ENCODE results near the gene URM1. TPM values are rescaled to one million over a fixed set of nuclear protein-coding genes. Genes with fewer than 3 reads are reported as not detected.
"Not testable (repeated sequence)": the region's sequence is repeated elsewhere in the genome, so short reads cannot be mapped to it uniquely, and the experiment has no call there.

Gene URM1
- total RNA-seq, 2 experiments from 2014 or later = 44.4 to 45.2 TPM

DNA sequence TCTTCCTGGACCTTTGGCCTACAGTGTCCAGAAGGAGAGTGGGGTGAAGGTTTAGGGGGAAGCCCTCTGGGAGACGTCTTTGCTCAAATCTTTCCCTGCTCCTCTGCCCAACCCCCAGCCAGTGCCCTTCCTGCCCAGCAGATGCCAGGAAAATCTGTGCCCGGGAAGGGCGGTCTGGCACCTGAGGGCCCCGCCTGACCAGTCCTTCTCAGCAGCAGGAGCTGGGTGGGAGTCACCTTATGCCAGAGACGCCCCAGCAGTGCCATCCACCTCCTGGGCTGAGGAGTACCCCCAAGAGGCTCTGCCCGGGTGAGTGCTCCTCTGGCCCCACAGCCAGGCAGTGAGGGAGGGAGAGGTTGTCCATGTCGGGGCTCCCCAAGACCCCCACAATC is 34.6 kb downstream of the URM1 start:
- H3K4me1 Mint-ChIP-seq (ENCODE audit: low read depth) = no peaks in the 10 kb centered on the region
- peaks cover 20% of the 10 kb centered on the region for H3K27me3 Mint-ChIP-seq (ENCODE audit: low read depth)
- intact Hi-C loops (cut with micrococcal nuclease) = no loop called here
- H3K9me3 Mint-ChIP-seq = no peaks in the 10 kb centered on the region
- no peak for DNase-seq
- CTCF ChIA-PET = no interaction called here
- no peak overlapping the region for H3K4me3 Mint-ChIP-seq
- H3K36me3 Mint-ChIP-seq (ENCODE audit: low read depth) = no peaks in the 10 kb centered on the region
- no peak overlapping the region for H3K27ac Mint-ChIP-seq

DNA sequence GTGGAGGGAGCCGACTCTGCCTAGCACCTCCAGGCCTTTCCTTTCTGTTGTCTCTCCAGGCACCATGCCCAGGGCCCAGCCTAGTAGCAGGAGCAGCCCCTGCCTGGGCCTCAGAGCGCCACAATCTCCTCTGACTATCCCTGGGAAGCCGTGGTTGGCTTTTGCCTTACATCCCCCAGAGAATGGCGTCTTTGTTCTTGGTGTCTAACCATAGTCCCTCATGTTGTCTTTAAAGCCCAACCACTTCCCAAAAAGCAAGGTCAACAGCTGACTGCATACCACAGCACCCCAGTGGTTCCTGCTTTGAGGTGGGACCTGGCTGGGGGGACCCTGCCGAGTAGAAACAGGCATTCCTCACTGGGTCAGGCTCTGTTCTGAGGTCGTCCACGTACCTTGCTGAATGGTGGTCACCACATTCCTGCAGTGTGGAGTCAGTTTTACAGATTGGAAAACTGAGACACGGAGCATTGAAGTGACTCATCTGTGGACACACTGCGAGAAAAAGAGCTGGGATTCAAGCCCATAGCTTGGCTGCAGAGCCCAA is 35.7 kb downstream of the URM1 start:
- no peak for DNase-seq
- CTCF ChIA-PET = interaction anchor here (1.5 kb wide), 1 partner anchor 25 kb away, joined by 3 read pairs; no protein-coding TSS in a partner anchor
- no peak overlapping the region for H3K27ac Mint-ChIP-seq
- no peak overlapping the region for H3K4me3 Mint-ChIP-seq
- no peaks in the 10 kb centered on the region for H3K36me3 Mint-ChIP-seq (ENCODE audit: low read depth)
- H3K4me1 Mint-ChIP-seq (ENCODE audit: low read depth) = no peaks in the 10 kb centered on the region
- peaks cover 29% of the 10 kb centered on the region for H3K27me3 Mint-ChIP-seq (ENCODE audit: low read depth)
- intact Hi-C loops (cut with micrococcal nuclease) = no loop called here
- H3K9me3 Mint-ChIP-seq = no peaks in the 10 kb centered on the region

- no peaks in the 10 kb centered on the region for H3K9me3 Mint-ChIP-seq
- CTCF ChIA-PET = interaction anchor here (3.0 kb wide), 1 partner anchor 11 kb away, joined by 10 read pairs; no protein-coding TSS in a partner anchor
- no peak for DNase-seq
- no peaks in the 10 kb centered on the region for H3K36me3 Mint-ChIP-seq (ENCODE audit: low read depth)
- H3K27me3 Mint-ChIP-seq (ENCODE audit: low read depth) = peaks cover 35% of the 10 kb centered on the region
- H3K4me3 Mint-ChIP-seq = no peak overlapping the region
- H3K4me1 Mint-ChIP-seq (ENCODE audit: low read depth) = no peaks in the 10 kb centered on the region
- H3K27ac Mint-ChIP-seq = no peak overlapping the region
- intact Hi-C loops (cut with micrococcal nuclease) = no loop called here
Observed at GRCh38 chr9:128408963-128409431, 37.8 kb downstream of the URM1 start.

GRCh38 chr9:128409450-128409849 is 38.3 kb downstream of the URM1 start:
- Mint-ChIP-seq H3K9me3 (no peaks in the 10 kb centered on the region), H3K27ac (no peak overlapping the region), H3K4me3 (no peak overlapping the region), H3K36me3 (ENCODE audit: low read depth) (no peaks in the 10 kb centered on the region), H3K27me3 (ENCODE audit: low read depth) (peaks cover 37% of the 10 kb centered on the region), H3K4me1 (ENCODE audit: low read depth) (no peaks in the 10 kb centered on the region)
- CTCF ChIA-PET = interaction anchor here (3.0 kb wide), 1 partner anchor 10 kb away, joined by 10 read pairs; no protein-coding TSS in a partner anchor
- intact Hi-C loops (cut with micrococcal nuclease) = no loop called here
- DNase-seq = no peak

GRCh38 chr9:128409978-128410377 is 38.8 kb downstream of the URM1 start:
- Mint-ChIP-seq H3K4me3 (no peak overlapping the region), H3K27ac (no peak overlapping the region), H3K4me1 (ENCODE audit: low read depth) (no peaks in the 10 kb centered on the region), H3K9me3 (no peaks in the 10 kb centered on the region), H3K27me3 (ENCODE audit: low read depth) (peaks cover 41% of the 10 kb centered on the region), H3K36me3 (ENCODE audit: low read depth) (no peaks in the 10 kb centered on the region)
- DNase-seq = no peak
- intact Hi-C loops (cut with micrococcal nuclease) = no loop called here
- CTCF ChIA-PET = interaction anchor here (0.6 to 3.8 kb wide), 4 partner anchors 10 to 48 kb away, joined by 3 to 24 read pairs (median 8); partner anchors contain the start of gene URM1

DNA sequence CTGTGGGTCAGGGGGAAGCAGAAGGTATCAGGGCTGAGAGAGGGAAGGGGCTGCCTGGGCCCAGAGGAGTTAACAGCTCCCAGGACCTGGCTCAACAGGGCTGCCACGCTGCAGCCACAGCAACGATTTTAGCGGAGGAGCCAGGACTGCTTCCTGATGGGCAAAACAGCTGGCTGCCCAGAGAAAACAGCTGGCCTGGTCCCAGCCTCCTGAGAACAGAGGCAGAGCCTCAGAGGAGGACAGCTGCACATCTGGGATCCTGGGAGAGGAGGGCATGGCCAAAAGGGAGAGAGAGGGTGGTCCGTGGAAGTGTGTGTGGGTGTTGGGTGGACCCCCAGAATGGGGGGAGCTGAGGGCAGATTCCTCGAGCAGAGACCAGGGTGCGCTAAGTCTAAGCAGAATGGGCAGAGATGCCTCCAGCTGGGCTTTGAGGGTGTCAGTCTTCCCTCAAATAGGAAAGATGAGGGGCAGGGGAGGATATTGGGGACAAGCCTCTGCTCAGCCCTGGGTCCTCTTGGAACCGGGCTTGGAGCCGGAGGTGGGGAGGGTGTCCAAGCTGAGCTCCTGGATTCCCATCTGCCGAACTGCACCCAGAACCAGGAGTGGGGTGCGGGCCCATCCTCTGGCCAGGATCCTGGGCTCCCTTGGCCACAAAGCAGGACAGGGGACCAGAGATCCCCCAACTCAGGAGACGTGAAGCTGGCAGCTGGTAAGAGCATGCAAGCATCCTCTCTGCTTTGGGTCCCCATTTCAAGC is 40.4 kb downstream of the URM1 start:
- Mint-ChIP-seq H3K27me3 (ENCODE audit: low read depth) (peaks cover 53% of the 10 kb centered on the region), H3K4me1 (ENCODE audit: low read depth) (no peaks in the 10 kb centered on the region)
- CTCF ChIA-PET = interaction anchor here (1.9 to 3.8 kb wide), 3 partner anchors 8 to 49 kb away, joined by 5 to 24 read pairs (median 10); partner anchors contain the start of gene URM1

GRCh38 chr9:128412120-128412790 is 41.1 kb downstream of the URM1 start:
- H3K9me3 Mint-ChIP-seq = no peaks in the 10 kb centered on the region
- H3K4me3 Mint-ChIP-seq = no peak overlapping the region
- intact Hi-C loops (cut with micrococcal nuclease) = loop anchor here (1.0 kb wide), 2 partner anchors 50 to 117 kb away; no protein-coding TSS in a partner anchor
- CTCF ChIA-PET = interaction anchor here (0.5 to 3.8 kb wide), 4 partner anchors 19 to 50 kb away, joined by 3 to 24 read pairs (median 4); no protein-coding TSS in a partner anchor
- peak; percentile 78 for DNase-seq
- peaks cover 51% of the 10 kb centered on the region for H3K27me3 Mint-ChIP-seq (ENCODE audit: low read depth)
- no peak overlapping the region for H3K27ac Mint-ChIP-seq
- no peaks in the 10 kb centered on the region for H3K36me3 Mint-ChIP-seq (ENCODE audit: low read depth)
- no peaks in the 10 kb centered on the region for H3K4me1 Mint-ChIP-seq (ENCODE audit: low read depth)

More for the DNA sequence above, 40.4 kb downstream of the URM1 start:
- no peak overlapping the region for H3K27ac Mint-ChIP-seq
- no peaks in the 10 kb centered on the region for H3K9me3 Mint-ChIP-seq
- no peaks in the 10 kb centered on the region for H3K36me3 Mint-ChIP-seq (ENCODE audit: low read depth)
- intact Hi-C loops (cut with micrococcal nuclease) = loop anchor here (1.0 kb wide), 2 partner anchors 49 to 116 kb away; no protein-coding TSS in a partner anchor
- no peak for DNase-seq
- no peak overlapping the region for H3K4me3 Mint-ChIP-seq

DNA sequence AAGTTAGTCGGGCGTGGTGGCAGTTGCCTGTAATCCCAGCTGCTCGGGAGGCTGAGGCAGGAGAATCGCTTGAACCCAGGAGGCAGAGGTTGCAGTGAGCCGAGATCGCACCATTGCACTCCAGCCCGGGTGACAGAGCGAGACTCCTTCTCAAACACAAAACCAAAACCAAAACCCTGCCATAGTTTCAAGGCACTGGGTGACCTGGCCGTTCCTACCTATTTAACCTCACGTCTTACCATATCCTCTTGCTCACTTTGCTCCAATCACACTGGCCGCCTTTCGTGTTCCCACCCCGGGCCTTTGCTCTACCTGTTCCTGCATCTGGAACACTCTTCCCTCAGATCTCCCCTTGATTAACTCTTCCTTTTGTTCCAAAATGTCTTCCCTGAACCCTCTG is 42.6 kb downstream of the URM1 start:
- CTCF ChIA-PET; H3K4me3 Mint-ChIP-seq; H3K36me3 Mint-ChIP-seq (ENCODE audit: low read depth); H3K9me3 Mint-ChIP-seq; intact Hi-C loops (cut with micrococcal nuclease); H3K4me1 Mint-ChIP-seq (ENCODE audit: low read depth); H3K27ac Mint-ChIP-seq; DNase-seq: not testable (repeated sequence)
- peaks cover 51% of the 10 kb centered on the region for H3K27me3 Mint-ChIP-seq (ENCODE audit: low read depth)

DNA sequence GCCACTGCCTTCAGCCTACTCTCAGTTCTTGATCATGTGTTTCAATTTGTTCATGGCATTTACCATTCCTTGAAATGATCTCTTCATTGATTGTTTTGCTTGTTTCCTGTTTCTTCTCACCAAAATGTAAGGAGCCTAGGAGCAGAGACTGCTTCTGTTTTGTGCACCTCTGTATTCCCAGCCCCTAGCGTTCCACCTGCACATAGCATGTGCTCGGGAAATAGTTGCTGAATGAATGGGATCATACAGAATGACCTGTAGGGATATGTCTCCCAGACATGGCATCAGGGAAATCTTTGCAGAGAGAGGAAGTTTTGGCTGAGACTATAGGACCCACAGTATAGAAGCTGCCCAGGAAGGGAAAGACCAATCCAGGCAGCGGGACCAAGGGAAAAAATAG is 43.3 kb downstream of the URM1 start:
- H3K27me3 Mint-ChIP-seq (ENCODE audit: low read depth) = peaks cover 55% of the 10 kb centered on the region
- H3K4me3 Mint-ChIP-seq = no peak overlapping the region
- H3K27ac Mint-ChIP-seq = no peak overlapping the region
- H3K4me1 Mint-ChIP-seq (ENCODE audit: low read depth) = peaks cover 4% of the 10 kb centered on the region
- CTCF ChIA-PET = interaction anchor here (1.3 kb wide), 1 partner anchor 29 kb away, joined by 4 read pairs; no protein-coding TSS in a partner anchor
- DNase-seq = no peak
- no peaks in the 10 kb centered on the region for H3K9me3 Mint-ChIP-seq
- intact Hi-C loops (cut with micrococcal nuclease) = no loop called here
- H3K36me3 Mint-ChIP-seq (ENCODE audit: low read depth) = no peaks in the 10 kb centered on the region

DNA sequence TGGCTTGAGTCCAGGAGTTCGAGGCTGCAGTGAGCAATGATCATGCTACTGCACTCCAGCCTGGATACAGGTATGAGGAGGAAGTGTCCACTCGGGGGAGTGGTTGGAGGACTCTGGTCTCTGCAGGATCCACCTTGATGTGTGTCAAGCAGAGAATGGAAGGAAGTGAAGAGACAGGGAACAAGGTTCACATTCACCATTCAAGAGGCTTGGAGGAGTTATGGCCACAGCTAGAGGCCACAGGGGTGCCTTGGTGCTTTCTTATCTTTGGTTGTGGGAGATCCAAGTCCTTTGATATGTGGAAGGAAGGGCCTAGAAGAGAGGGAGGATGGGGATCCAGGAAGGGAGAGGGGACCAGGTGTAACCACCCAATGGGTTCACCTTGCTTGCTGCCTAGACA is 44.1 kb downstream of the URM1 start:
- peaks cover 53% of the 10 kb centered on the region for H3K27me3 Mint-ChIP-seq (ENCODE audit: low read depth)
- no peaks in the 10 kb centered on the region for H3K9me3 Mint-ChIP-seq
- H3K27ac Mint-ChIP-seq = no peak overlapping the region
- H3K36me3 Mint-ChIP-seq (ENCODE audit: low read depth) = no peaks in the 10 kb centered on the region
- H3K4me1 Mint-ChIP-seq (ENCODE audit: low read depth) = peaks cover 9% of the 10 kb centered on the region
- no peak overlapping the region for H3K4me3 Mint-ChIP-seq
- DNase-seq = no peak
- intact Hi-C loops (cut with micrococcal nuclease) = no loop called here
- CTCF ChIA-PET = interaction anchor here (1.3 kb wide), 1 partner anchor 30 kb away, joined by 4 read pairs; no protein-coding TSS in a partner anchor

GRCh38 chr9:128416014-128416413 is 44.8 kb downstream of the URM1 start:
- no peak for DNase-seq
- Mint-ChIP-seq H3K4me1 (ENCODE audit: low read depth) (peaks cover 9% of the 10 kb centered on the region), H3K36me3 (ENCODE audit: low read depth) (no peaks in the 10 kb centered on the region), H3K4me3 (no peak overlapping the region), H3K27me3 (ENCODE audit: low read depth) (peaks cover 51% of the 10 kb centered on the region), H3K9me3 (no peaks in the 10 kb centered on the region), H3K27ac (no peak overlapping the region)
- intact Hi-C loops (cut with micrococcal nuclease) = no loop called here
- CTCF ChIA-PET = no interaction called here

DNA sequence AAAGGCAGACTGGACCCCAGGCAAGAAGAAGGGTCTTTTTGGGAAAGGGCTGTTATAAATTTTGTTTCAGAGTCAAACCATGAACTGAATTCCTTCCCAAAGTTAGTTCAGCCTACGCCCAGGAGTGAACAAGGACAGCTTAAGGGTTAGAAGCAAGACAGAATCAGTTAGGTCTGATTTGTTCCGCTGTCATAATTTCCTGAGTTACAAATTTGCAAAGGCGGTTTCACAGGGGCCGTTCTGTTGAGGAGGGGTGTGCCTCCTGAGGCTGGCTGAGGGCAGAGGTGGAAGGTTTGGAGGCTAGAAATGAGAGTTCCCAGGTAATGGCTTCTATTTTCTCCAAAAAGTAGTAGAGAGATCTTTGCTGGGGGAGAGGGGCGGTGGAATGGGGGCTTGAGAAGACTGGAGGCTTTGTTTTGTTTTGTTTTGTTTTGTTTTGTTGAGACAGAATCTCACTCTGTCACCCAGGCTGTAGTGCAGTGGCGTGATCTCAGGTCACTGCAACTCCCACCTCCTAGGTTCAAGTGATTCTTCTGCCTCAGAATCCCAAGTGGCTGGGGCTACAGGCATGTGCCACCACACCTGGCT is 45.4 kb downstream of the URM1 start:
- H3K36me3 Mint-ChIP-seq (ENCODE audit: low read depth) = no peaks in the 10 kb centered on the region
- intact Hi-C loops (cut with micrococcal nuclease) = no loop called here
- CTCF ChIA-PET = interaction anchor here (0.6 kb wide), 1 partner anchor 17 kb away, joined by 5 read pairs; no protein-coding TSS in a partner anchor
- peaks cover 9% of the 10 kb centered on the region for H3K4me1 Mint-ChIP-seq (ENCODE audit: low read depth)
- peaks cover 46% of the 10 kb centered on the region for H3K27me3 Mint-ChIP-seq (ENCODE audit: low read depth)
- H3K27ac Mint-ChIP-seq = no peak overlapping the region
- no peaks in the 10 kb centered on the region for H3K9me3 Mint-ChIP-seq
- no peak overlapping the region for H3K4me3 Mint-ChIP-seq
- DNase-seq = no peak
